Common myeloid progenitor, CD34-positive (primary cell): ENCODE measurements around the gene PACRG.

Experiments
- CTCF ChIA-PET: fragments of 350-600 bp; sonication (Branson Sonifier 250); formaldehyde crosslinking; loops from one replicate; lab custom pipeline; 2021; ENCODE audit warnings: antibody characterized with exemption; lab: Charles Lee
- POLR2A ChIA-PET: fragments of 350-600 bp; sonication (Branson Sonifier 250); formaldehyde crosslinking; loops from one replicate; lab custom pipeline; 2021; ENCODE audit warnings: antibody characterized with exemption; lab: Charles Lee
- DNase-seq, 3 donors: peaks; one replicate each; pipeline versions ENCODE4 v3.0.0 to v3.0.0-alpha.2; 2013
- H3K27ac ChIP-seq, 2 experiments: 1 replicate in 1 of 2; 2 replicates in 1 of 2; pipeline ENCODE4 v1.7.0; 2013; ENCODE audit warnings: inconsistent platforms in 2 of 2, low read length in 2 of 2, mild to moderate bottlenecking in 2 of 2, low read depth in 1 of 2, moderate library complexity in 1 of 2; ENCODE audit not compliant: severe bottlenecking in 2 of 2, insufficient read depth in 1 of 2, poor library complexity in 1 of 2
- H3K27me3 ChIP-seq, 5 experiments: replicated peaks in 2 of 5; 1 replicate in 3 of 5; 2 replicates in 2 of 5; pipeline versions ENCODE4 v1.6.1 to v1.7.0; 2013; ENCODE audit warnings: low read length in 4 of 5, mild to moderate bottlenecking in 2 of 5, moderate library complexity in 2 of 5, inconsistent platforms in 1 of 5; ENCODE audit not compliant: insufficient read depth in 5 of 5, control insufficient read depth in 4 of 5
- H3K36me3 ChIP-seq, 4 experiments: 1 replicate in 2 of 4; 2 replicates in 2 of 4; pipeline versions ENCODE4 v1.6.1 to v1.7.0; 2013; ENCODE audit warnings: low read length in 3 of 4, control low read depth in 1 of 4, mild to moderate bottlenecking in 1 of 4; ENCODE audit not compliant: control insufficient read depth in 4 of 4, insufficient read depth in 4 of 4
- H3K4me1 ChIP-seq, 4 experiments: 1 replicate in 3 of 4; 2 replicates in 1 of 4; pipeline versions ENCODE4 v1.6.1 to v1.7.1; 2013; ENCODE audit warnings: low read length in 3 of 4, mild to moderate bottlenecking in 3 of 4, control low read depth in 1 of 4, inconsistent platforms in 1 of 4, moderate library complexity in 1 of 4; ENCODE audit not compliant: control insufficient read depth in 4 of 4, insufficient read depth in 4 of 4; ENCODE audit errors: control extremely low read depth in 1 of 4
- H3K4me3 ChIP-seq, 7 experiments: 1 replicate in 4 of 7; 2 replicates in 3 of 7; pipeline versions ENCODE4 v1.5.1 to v1.7.0; 2013; ENCODE audit warnings: mild to moderate bottlenecking in 7 of 7, low read length in 6 of 7, moderate library complexity in 6 of 7, inconsistent platforms in 2 of 7, low read depth in 2 of 7, control low read depth in 1 of 7; ENCODE audit not compliant: insufficient read depth in 4 of 7, control insufficient read depth in 1 of 7; ENCODE audit errors: extremely low read depth in 1 of 7
- H3K9me3 ChIP-seq, 5 experiments: 1 replicate in 4 of 5; 2 replicates in 1 of 5; pipeline versions ENCODE4 v1.6.1 to v1.7.1; 2013; ENCODE audit warnings: low read length in 4 of 5, mild to moderate bottlenecking in 2 of 5, inconsistent platforms in 1 of 5, low read depth in 1 of 5, moderate library complexity in 1 of 5; ENCODE audit not compliant: control insufficient read depth in 4 of 5, insufficient read depth in 2 of 5; ENCODE audit errors: control extremely low read depth in 1 of 5
- WGBS: methylation state at CpG from one replicate; pipeline ENCODE4 v1.1.5; 2013; ENCODE audit not compliant: insufficient coverage; 5-methylcytosine and 5-hydroxymethylcytosine counted together

PACRG gene

GRCh38 chr6:162708971-162709370, 18.8 kb upstream of the PACRG start:
- Histone ChIP-seq H3K27ac (no peak overlapping the region), H3K27me3 (peaks cover 0 to 2% (median 0%) of the 10 kb centered on the region in 5 experiments), H3K4me3 (no peak overlapping the region), H3K36me3 (no peaks in the 10 kb centered on the region), H3K9me3 (no peaks in the 10 kb centered on the region), H3K4me1 (peaks cover 0 to 14% (median 8%) of the 10 kb centered on the region in 4 experiments)
- 100% methylated on average over 4 of the region's 6 CpGs for WGBS
- DNase-seq: no peak
- CTCF ChIA-PET: no interaction called here
- POLR2A ChIA-PET: no interaction called here

GRCh38 chr6:162709431-162709830, 18.3 kb upstream of the PACRG start:
- H3K27ac ChIP-seq: no peak overlapping the region
- 89% methylated on average over 3 of the region's 4 CpGs for WGBS
- H3K9me3 ChIP-seq: no peaks in the 10 kb centered on the region
- peaks cover 0 to 14% (median 8%) of the 10 kb centered on the region in 4 experiments for H3K4me1 ChIP-seq
- no peak overlapping the region for H3K4me3 ChIP-seq
- H3K36me3 ChIP-seq: no peaks in the 10 kb centered on the region
- ChIA-PET CTCF (no interaction called here), POLR2A (no interaction called here)
- peaks cover 0 to 2% (median 0%) of the 10 kb centered on the region in 5 experiments for H3K27me3 ChIP-seq
- DNase-seq: no peak

DNA sequence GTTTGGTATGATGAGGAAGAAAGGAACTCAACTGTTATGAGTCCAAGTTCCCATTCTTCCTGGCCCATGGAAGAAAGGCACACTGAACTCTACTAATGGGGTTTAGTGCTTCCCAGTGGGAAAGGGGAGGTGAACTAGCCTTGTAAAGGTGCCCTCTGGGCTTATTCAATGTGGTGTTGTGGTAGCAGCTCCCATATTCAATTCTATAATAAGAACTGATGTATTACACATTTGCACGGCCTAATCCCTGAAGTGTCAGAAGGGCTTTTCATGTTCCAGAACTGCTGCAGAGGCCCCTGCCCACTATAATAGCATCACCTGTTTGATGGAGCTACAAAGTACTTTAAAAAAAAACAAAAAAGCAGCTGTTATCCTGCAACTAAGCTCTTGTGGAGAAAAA, 17.4 kb upstream of the PACRG start:
- Histone ChIP-seq H3K4me3 (no peak overlapping the region), H3K36me3 (no peaks in the 10 kb centered on the region), H3K27ac (no peak overlapping the region), H3K27me3 (no peaks in the 10 kb centered on the region), H3K4me1 (peaks cover 0 to 14% (median 8%) of the 10 kb centered on the region in 4 experiments), H3K9me3 (no peaks in the 10 kb centered on the region)
- DNase-seq: no peak
- ChIA-PET POLR2A (no interaction called here), CTCF (interaction anchor here (1.0 kb wide), 1 partner anchor 10 kb away, joined by 5 read pairs; no protein-coding TSS in a partner anchor)
- WGBS: no CpG with 5 or more reads among the region's 1 CpG

DNA sequence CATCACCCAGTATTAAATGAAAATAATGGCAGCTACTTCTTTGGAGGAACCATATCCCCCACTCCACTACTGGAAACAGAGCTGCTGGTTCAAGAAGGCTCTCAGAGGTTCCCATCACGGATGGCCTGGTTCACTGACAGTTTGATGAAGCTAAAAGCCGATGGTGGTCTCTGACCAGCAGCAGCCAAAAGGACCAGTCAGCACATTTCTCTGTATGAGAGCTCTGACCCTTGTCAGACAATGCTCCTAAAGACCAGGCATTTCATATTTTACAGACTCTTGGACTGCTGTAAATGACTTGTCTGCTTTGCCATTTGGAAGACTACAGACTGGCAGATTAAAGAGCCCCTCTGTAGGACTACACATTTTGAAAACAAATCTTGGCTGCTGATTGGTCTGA, 16.8 kb upstream of the PACRG start:
- ChIA-PET CTCF (interaction anchor here (1.0 kb wide), 2 partner anchors 10 to 11 kb away, joined by 3 to 5 read pairs; no protein-coding TSS in a partner anchor), POLR2A (interaction anchor here (0.6 kb wide), 1 partner anchor 1938 kb away, joined by 3 read pairs; no protein-coding TSS in a partner anchor)
- no peaks in the 10 kb centered on the region for H3K9me3 ChIP-seq

GRCh38 chr6:162711376-162711775, 16.4 kb upstream of the PACRG start:
- Histone ChIP-seq H3K9me3 (no peaks in the 10 kb centered on the region), H3K36me3 (no peaks in the 10 kb centered on the region), H3K4me1 (peaks cover 0 to 6% (median 3%) of the 10 kb centered on the region in 4 experiments), H3K27me3 (no peaks in the 10 kb centered on the region), H3K27ac (no peak overlapping the region), H3K4me3 (no peak overlapping the region)
- DNase-seq: no peak
- CTCF ChIA-PET: interaction anchor here (1.0 kb wide), 2 partner anchors 9 to 11 kb away, joined by 3 to 5 read pairs; no protein-coding TSS in a partner anchor
- POLR2A ChIA-PET: interaction anchor here (0.6 kb wide), 1 partner anchor 1939 kb away, joined by 3 read pairs; no protein-coding TSS in a partner anchor
- WGBS: 95% methylated on average over 4 of the region's 4 CpGs

More for the DNA sequence above, 16.8 kb upstream of the PACRG start:
- H3K27ac ChIP-seq: no peak overlapping the region
- no peaks in the 10 kb centered on the region for H3K27me3 ChIP-seq
- DNase-seq: no peak
- H3K36me3 ChIP-seq: no peaks in the 10 kb centered on the region
- WGBS: 93% methylated on average over 2 of the region's 2 CpGs
- peaks cover 0 to 9% (median 7%) of the 10 kb centered on the region in 4 experiments for H3K4me1 ChIP-seq
- no peak overlapping the region for H3K4me3 ChIP-seq

DNA sequence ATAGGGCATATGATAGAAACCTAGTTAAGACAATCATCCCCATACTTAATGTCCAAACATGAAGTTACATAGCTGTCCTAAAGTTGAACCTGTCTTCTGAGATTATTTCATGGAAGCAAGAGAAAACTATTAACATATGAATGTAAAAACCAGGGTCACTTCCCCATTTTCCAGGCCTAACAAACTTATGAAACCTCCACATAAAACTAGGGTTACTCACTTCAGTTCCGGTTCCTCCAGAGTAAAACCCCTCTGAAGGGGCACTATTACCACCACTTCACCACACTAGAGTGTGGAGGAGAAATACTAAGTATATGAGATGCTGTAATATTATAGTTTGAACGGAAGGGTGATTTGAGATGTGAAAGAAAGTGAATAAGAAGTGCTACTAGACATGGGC, 15.1 kb upstream of the PACRG start:
- no peaks in the 10 kb centered on the region for H3K27me3 ChIP-seq
- H3K4me3 ChIP-seq: no peak overlapping the region
- H3K27ac ChIP-seq: no peak overlapping the region
- CTCF ChIA-PET: no interaction called here
- H3K4me1 ChIP-seq: no peaks in the 10 kb centered on the region
- H3K36me3 ChIP-seq: no peaks in the 10 kb centered on the region
- WGBS: no CpG with 5 or more reads among the region's 2 CpGs
- H3K9me3 ChIP-seq: no peaks in the 10 kb centered on the region
- no peak for DNase-seq
- POLR2A ChIA-PET: no interaction called here

DNA sequence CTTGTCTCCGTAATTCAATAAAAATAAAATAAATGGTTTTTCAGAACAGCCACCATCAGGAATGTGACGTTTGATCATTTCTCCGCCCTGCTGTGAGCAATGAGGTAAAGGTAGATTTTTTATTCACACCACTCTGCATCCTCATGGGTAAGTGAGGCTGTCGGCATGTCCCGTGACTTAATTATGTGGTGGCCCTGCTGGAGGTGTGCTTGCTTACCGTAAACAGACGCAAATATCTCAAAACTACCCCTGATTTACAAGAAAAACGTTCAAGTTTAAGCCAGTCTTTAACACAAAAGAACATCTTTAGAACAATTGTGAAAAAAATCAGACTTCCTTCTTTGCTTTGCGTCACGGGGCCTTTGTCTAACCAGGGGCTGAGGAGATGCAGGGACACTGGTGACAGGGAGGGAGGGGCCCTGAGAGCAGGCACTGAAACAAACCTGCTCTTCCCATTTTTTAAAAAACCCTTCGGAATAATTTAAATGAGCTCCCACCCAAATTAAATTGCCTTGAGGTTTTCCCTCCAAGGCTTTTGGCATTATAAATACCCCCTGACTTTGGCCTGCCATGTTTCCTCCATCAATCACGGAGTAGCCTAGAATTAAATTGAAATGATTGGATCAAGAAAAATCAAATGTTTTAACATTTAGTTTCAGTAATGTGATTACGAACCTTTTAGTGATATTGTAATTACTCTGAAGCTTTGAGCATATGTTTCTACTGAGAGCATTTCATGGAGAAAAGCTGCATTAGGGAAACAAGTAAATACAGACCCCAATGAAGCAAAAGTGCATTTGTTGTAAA, 13.6 kb upstream of the PACRG start:
- 85% methylated on average over 7 of the region's 13 CpGs for WGBS
- no peak for DNase-seq
- Histone ChIP-seq H3K27me3 (no peaks in the 10 kb centered on the region), H3K4me3 (no peak overlapping the region), H3K36me3 (no peaks in the 10 kb centered on the region), H3K4me1 (no peaks in the 10 kb centered on the region), H3K9me3 (no peaks in the 10 kb centered on the region), H3K27ac (no peak overlapping the region)
- ChIA-PET POLR2A (no interaction called here), CTCF (interaction anchor here (1.7 kb wide), 1 partner anchor 8 kb away, joined by 5 read pairs; no protein-coding TSS in a partner anchor)
